ENCODE measurements around the gene MSANTD3. TPM values are rescaled to one million over a fixed set of nuclear protein-coding genes. Genes with fewer than 3 reads are reported as not detected.

MSANTD3 gene
- total RNA-seq, 1 donor from 2014 or later = 22.2 TPM

Other genes with a start within 250 kb of the MSANTD3 start
- 30.1 TPM for gene TEX10, start 74.2 kb upstream of the MSANTD3 start, total RNA-seq
- 3.0 TPM for gene TMEFF1, start 46.0 kb downstream of the MSANTD3 start, total RNA-seq
- 392 TPM for gene CAVIN4, start 150.9 kb downstream of the MSANTD3 start, total RNA-seq

Data from tongue (tissue), 1 donor.